ENCODE results near the gene CDKN2C.

Gene CDKN2C

DNA sequence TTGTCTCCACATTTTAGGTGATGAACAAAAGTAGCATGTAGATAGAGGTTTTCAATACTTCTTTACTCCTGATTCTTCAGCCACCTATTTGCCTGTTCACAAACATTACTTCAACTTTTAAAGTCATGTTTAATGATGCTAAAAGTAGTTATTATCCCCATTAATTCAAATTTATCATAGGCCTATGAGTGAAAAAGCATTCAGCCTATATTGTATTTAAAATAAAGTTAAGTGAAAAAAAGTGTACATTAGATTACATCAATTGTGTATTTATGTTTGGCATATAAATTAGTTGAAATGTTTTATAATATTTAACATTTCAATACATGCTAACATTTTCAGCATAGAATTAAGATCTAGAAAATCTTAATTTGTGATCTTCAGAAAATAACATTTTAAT lies 10.5 kb downstream of the CDKN2C start:
- no peaks in the 10 kb centered on the region for H3K4me1 ChIP-seq (ENCODE audit: control insufficient read depth, insufficient read depth, low read length, poor library complexity, severe bottlenecking)
- no peaks in the 10 kb centered on the region for H3K36me3 ChIP-seq (ENCODE audit: control insufficient read depth, insufficient read depth, low read length)
- H3K9me3 ChIP-seq (ENCODE audit: control insufficient read depth, low read length): no peaks in the 10 kb centered on the region
- no peak overlapping the region for H3K4me3 ChIP-seq (ENCODE audit: extremely low read depth, insufficient read depth, low read length, poor library complexity, severe bottlenecking)
- no peak overlapping the region for H3K27ac ChIP-seq (ENCODE audit: low read depth, low read length, severe bottlenecking)

DNA sequence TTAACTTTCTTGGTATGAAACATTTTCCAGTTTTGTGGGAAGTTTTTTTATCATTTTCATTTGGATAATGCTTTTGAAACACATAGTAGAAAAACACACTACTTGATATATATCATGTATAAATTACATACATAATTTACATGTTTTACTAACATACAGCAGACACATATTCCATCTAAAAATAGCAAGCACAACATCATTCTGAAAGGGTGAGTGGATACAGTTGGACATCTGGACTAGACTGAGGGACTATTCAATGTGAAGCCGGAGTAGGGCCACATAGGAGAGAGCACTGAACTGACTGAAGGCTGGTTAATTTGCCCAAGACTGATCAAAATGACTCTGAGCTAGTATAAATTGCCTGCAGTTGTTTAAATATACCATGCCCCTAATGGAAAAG lies 11.7 kb downstream of the CDKN2C start:
- 82 to 85% methylated on average over 1 of the region's 1 CpG for WGBS, 2 experiments (ENCODE audit: insufficient coverage in 2 of 2)
- no peak overlapping the region for H3K27ac ChIP-seq (ENCODE audit: low read depth, low read length, severe bottlenecking)
- H3K4me1 ChIP-seq (ENCODE audit: control insufficient read depth, insufficient read depth, low read length, poor library complexity, severe bottlenecking): no peaks in the 10 kb centered on the region
- H3K36me3 ChIP-seq (ENCODE audit: control insufficient read depth, insufficient read depth, low read length): no peaks in the 10 kb centered on the region
- H3K9me3 ChIP-seq (ENCODE audit: control insufficient read depth, low read length): no peaks in the 10 kb centered on the region
- H3K4me3 ChIP-seq (ENCODE audit: extremely low read depth, insufficient read depth, low read length, poor library complexity, severe bottlenecking): no peak overlapping the region

DNA sequence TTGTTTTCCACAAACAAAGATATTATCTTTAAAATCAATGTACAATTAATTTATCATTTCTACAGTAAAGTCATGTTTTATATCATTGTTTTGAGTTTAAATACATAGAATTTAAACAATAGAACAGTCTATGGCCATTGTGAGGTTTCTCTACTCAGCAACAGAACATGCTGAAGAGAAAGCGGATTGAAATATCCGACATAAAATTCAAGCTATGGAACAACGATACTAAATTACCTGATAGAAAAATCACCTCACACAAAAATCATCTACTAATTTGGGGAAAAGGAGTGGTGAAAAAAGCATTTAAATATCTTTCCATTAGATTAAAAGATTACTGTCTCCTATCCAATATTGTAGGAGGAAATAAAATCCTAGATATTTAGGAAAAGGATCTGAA lies 12.6 kb downstream of the CDKN2C start:
- Histone ChIP-seq H3K9me3 (ENCODE audit: control insufficient read depth, low read length) (no peaks in the 10 kb centered on the region), H3K4me1 (ENCODE audit: control insufficient read depth, insufficient read depth, low read length, poor library complexity, severe bottlenecking) (no peaks in the 10 kb centered on the region), H3K36me3 (ENCODE audit: control insufficient read depth, insufficient read depth, low read length) (no peaks in the 10 kb centered on the region), H3K27ac (ENCODE audit: low read depth, low read length, severe bottlenecking) (no peak overlapping the region), H3K4me3 (ENCODE audit: extremely low read depth, insufficient read depth, low read length, poor library complexity, severe bottlenecking) (no peak overlapping the region)
- no CpG with 5 or more reads among the region's 3 CpGs for WGBS, 2 experiments (ENCODE audit: insufficient coverage in 2 of 2)

DNA sequence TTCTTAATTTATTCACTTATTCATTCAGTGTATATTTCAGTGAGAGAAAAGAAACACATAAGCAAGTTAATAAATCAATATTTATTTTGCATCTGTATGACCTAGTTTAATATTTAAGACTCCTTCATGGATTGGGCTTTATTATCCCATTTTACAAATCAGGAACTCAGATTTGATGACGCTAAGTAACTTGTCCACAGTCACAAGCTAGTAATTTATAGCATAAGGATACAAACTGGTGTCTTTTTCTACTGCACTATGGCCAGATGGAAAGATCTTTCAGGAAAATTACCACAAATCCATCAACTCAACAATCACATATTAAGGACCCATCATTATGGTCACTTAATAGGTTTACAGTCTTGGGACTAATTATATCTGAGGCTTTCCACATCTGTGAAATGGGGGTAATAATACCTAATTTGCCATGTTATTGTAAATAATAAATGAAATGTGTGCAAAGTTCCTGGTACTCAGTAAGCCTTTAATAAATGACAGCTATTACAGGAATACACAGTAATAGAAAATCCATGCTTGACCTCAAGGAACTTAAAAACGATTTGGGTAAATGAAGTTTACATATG lies 13.3 kb downstream of the CDKN2C start:
- Histone ChIP-seq H3K9me3 (ENCODE audit: control insufficient read depth, low read length) (no peaks in the 10 kb centered on the region), H3K4me3 (ENCODE audit: extremely low read depth, insufficient read depth, low read length, poor library complexity, severe bottlenecking) (no peak overlapping the region), H3K4me1 (ENCODE audit: control insufficient read depth, insufficient read depth, low read length, poor library complexity, severe bottlenecking) (no peaks in the 10 kb centered on the region), H3K27ac (ENCODE audit: low read depth, low read length, severe bottlenecking) (no peak overlapping the region), H3K36me3 (ENCODE audit: control insufficient read depth, insufficient read depth, low read length) (no peaks in the 10 kb centered on the region)
- 10% methylated on average over 1 of the region's 2 CpGs; no CpG with 5 or more reads in 1 of the 2 experiments for WGBS, 2 experiments (ENCODE audit: insufficient coverage in 2 of 2)

DNA sequence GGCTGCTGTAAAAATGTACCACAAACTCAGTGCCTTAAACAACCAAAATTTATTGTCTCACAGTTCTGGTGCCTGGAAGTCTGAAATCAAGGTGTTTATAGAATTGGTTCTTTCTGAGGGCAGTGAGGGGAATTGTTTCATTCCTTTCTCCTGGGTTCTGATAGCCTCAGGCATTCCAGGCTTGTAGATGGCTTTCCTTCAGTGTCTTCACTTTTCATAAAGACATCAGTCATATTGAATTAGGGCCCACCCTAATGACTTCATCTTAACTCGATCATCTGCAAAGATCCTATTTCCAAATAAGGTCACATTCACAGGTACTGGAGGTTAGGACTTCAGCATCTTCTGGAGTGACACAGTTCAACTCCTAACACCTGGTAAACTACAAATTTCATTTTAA lies 15.0 kb downstream of the CDKN2C start:
- no peaks in the 10 kb centered on the region for H3K36me3 ChIP-seq (ENCODE audit: control insufficient read depth, insufficient read depth, low read length)
- no peaks in the 10 kb centered on the region for H3K9me3 ChIP-seq (ENCODE audit: control insufficient read depth, low read length)
- H3K4me1 ChIP-seq (ENCODE audit: control insufficient read depth, insufficient read depth, low read length, poor library complexity, severe bottlenecking): no peaks in the 10 kb centered on the region
- 17 to 40% methylated on average over 1 of the region's 1 CpG for WGBS, 2 experiments (ENCODE audit: insufficient coverage in 2 of 2)
- H3K27ac ChIP-seq (ENCODE audit: low read depth, low read length, severe bottlenecking): no peak overlapping the region
- no peak overlapping the region for H3K4me3 ChIP-seq (ENCODE audit: extremely low read depth, insufficient read depth, low read length, poor library complexity, severe bottlenecking)

DNA sequence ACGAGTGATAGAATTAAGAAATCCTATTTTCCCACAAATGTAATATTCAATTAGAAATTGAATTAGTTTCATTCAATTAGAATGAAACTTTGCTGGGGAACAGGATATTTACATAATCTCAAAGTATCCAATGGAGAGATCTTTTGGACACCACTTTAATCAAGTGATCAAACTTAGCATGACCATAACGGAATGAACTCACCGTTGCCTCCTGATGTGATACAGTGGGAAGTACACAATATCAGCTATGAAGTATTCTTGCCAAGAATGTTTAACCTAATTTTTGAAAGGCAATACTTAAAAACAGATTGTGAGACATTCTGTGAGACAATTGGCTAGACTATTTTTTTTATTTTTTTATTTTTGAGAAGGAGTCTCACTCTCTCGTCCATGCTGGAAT lies 16.6 kb downstream of the CDKN2C start:
- no peak overlapping the region for H3K27ac ChIP-seq (ENCODE audit: low read depth, low read length, severe bottlenecking)
- WGBS, 2 experiments (ENCODE audit: insufficient coverage in 2 of 2): 79 to 93% methylated on average over 3 of the region's 4 CpGs
- no peaks in the 10 kb centered on the region for H3K4me1 ChIP-seq (ENCODE audit: control insufficient read depth, insufficient read depth, low read length, poor library complexity, severe bottlenecking)
- no peaks in the 10 kb centered on the region for H3K9me3 ChIP-seq (ENCODE audit: control insufficient read depth, low read length)
- no peak overlapping the region for H3K4me3 ChIP-seq (ENCODE audit: extremely low read depth, insufficient read depth, low read length, poor library complexity, severe bottlenecking)
- H3K36me3 ChIP-seq (ENCODE audit: control insufficient read depth, insufficient read depth, low read length): no peaks in the 10 kb centered on the region

DNA sequence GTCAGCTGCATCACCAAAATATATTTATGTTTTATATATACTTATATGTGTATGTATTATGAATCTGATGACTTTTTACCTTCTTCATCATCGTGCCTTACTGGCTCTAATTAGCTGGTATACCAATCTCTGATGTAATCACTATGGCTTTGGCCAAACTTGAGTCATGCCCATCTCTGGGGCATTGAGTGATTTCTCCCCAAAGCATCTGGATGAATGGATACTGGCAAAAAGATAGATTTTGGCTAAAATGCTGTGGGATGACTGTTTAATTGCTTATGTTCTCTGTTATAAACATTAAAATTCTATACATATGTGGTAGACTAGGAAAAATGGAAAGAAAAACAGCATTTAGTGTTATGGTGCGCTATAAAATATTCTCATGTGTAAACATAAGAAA lies 19.6 kb downstream of the CDKN2C start:
- no peaks in the 10 kb centered on the region for H3K4me1 ChIP-seq (ENCODE audit: control insufficient read depth, insufficient read depth, low read length, poor library complexity, severe bottlenecking)

DNA sequence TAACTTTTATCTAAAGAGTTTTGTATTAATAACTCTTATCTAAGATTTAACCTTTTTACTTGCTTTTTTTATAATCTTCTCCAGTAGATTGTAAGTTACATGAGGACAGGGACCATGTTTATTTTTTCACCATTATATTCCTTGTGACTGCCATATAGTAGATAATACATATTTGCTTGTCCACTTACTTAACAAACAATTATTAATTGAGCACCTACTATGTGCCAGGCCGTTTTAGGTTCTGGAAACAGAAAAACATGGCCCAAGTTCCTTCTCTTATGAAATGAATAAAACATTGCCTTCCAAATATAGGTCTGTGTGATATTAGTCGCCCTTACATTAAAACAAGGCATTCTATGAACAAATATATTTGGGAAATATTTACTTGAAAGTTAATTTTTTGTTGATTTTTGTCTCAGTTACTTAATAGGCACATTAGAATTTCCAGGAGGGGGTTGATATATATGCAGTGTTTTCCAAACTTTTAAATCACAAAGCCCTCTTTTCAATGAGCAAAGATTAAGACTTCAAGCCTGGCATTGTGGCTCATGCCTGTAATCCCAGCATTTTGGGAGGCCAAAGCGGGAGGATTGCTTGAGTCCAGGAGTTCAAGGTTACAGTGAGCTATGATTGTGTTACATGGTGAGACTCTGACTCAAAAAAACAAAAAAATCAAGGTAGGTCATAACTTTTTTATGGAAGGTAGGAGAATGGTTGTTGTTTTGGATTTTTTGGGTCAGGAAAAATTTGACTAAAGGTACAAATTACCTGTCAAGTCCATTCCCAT lies 22.7 kb downstream of the CDKN2C start:
- Histone ChIP-seq H3K4me1 (ENCODE audit: control insufficient read depth, insufficient read depth, low read length, poor library complexity, severe bottlenecking) (no peaks in the 10 kb centered on the region), H3K9me3 (ENCODE audit: control insufficient read depth, low read length) (no peaks in the 10 kb centered on the region), H3K27ac (ENCODE audit: low read depth, low read length, severe bottlenecking) (no peak overlapping the region), H3K4me3 (ENCODE audit: extremely low read depth, insufficient read depth, low read length, poor library complexity, severe bottlenecking) (no peak overlapping the region), H3K36me3 (ENCODE audit: control insufficient read depth, insufficient read depth, low read length) (no peaks in the 10 kb centered on the region)
- 92% methylated on average over 2 of the region's 3 CpGs; no CpG with 5 or more reads in 1 of the 2 experiments for WGBS, 2 experiments (ENCODE audit: insufficient coverage in 2 of 2)

More for the DNA sequence above, 19.6 kb downstream of the CDKN2C start:
- no peaks in the 10 kb centered on the region for H3K36me3 ChIP-seq (ENCODE audit: control insufficient read depth, insufficient read depth, low read length)
- H3K4me3 ChIP-seq (ENCODE audit: extremely low read depth, insufficient read depth, low read length, poor library complexity, severe bottlenecking): no peak overlapping the region
- no peak overlapping the region for H3K27ac ChIP-seq (ENCODE audit: low read depth, low read length, severe bottlenecking)
- no peaks in the 10 kb centered on the region for H3K9me3 ChIP-seq (ENCODE audit: control insufficient read depth, low read length)
- no CpG with 5 or more reads among the region's 2 CpGs for WGBS, 2 experiments (ENCODE audit: insufficient coverage in 2 of 2)

DNA sequence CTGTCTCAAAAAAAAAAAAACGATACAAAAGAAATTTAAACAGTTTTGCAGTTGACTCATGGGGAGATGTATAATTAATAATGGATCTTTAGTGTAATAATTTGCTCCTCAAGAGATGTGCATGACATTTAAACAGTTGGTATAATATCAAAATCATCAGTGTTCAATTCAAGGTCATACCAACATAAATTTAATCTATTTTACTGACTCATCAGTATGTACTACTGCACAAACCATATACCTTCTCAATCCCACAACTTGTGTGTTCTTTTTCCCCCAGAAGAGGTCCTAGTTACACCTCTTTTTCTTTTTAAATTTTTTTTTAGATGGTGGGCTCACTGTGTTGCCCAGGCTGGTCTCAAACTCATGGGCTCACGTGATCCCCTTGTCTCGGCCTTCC lies 23.6 kb downstream of the CDKN2C start:
- 79% methylated on average over 2 of the region's 3 CpGs; no CpG with 5 or more reads in 1 of the 2 experiments for WGBS, 2 experiments (ENCODE audit: insufficient coverage in 2 of 2)
- no peaks in the 10 kb centered on the region for H3K4me1 ChIP-seq (ENCODE audit: control insufficient read depth, insufficient read depth, low read length, poor library complexity, severe bottlenecking)
- H3K27ac ChIP-seq (ENCODE audit: low read depth, low read length, severe bottlenecking): no peak overlapping the region
- H3K36me3 ChIP-seq (ENCODE audit: control insufficient read depth, insufficient read depth, low read length): no peaks in the 10 kb centered on the region
- H3K9me3 ChIP-seq (ENCODE audit: control insufficient read depth, low read length): no peaks in the 10 kb centered on the region
- H3K4me3 ChIP-seq (ENCODE audit: extremely low read depth, insufficient read depth, low read length, poor library complexity, severe bottlenecking): no peak overlapping the region

DNA sequence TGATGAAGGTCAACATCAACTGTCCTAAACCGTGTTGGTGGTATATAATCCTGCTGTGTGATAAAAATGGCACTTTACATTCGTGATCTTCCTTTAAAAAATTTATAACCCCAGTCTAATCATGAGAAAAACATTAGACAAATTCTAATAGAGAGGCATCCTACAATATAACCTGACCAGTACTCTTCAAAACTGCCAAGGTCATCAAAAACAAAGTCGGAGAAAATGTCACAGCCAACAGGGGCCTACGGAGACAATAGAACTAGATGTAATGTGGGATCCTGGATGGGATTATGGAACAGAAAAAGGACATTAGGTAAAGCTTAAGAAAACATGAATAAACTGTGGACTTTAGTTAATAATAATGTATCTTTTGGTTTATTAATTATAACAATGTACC lies 25.0 kb downstream of the CDKN2C start:
- Histone ChIP-seq H3K36me3 (ENCODE audit: control insufficient read depth, insufficient read depth, low read length) (no peaks in the 10 kb centered on the region), H3K9me3 (ENCODE audit: control insufficient read depth, low read length) (no peaks in the 10 kb centered on the region), H3K27ac (ENCODE audit: low read depth, low read length, severe bottlenecking) (no peak overlapping the region), H3K4me3 (ENCODE audit: extremely low read depth, insufficient read depth, low read length, poor library complexity, severe bottlenecking) (no peak overlapping the region), H3K4me1 (ENCODE audit: control insufficient read depth, insufficient read depth, low read length, poor library complexity, severe bottlenecking) (no peaks in the 10 kb centered on the region)
- 83 to 100% methylated on average over 1 to 2 of the region's 4 CpGs for WGBS, 2 experiments (ENCODE audit: insufficient coverage in 2 of 2)

DNA sequence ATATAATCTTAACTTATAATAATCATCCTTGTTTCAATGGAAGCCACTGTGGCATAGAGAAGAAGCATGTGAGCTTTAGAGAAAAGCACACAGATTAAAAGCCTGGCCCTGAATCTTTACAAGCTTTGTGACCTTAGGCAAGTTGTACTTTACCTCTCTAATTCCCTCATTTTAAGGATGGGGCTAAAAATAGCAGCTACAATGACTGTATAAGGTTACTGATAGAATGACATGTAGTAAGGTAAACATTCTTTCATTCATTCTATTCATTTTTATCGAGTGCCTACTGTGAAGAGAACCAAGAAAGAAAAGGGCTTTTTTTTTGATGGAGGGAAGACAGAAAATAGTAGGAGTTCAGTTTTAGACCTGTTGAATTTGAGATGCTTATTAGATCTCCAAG lies 25.6 kb downstream of the CDKN2C start:
- Histone ChIP-seq H3K27ac (ENCODE audit: low read depth, low read length, severe bottlenecking) (no peak overlapping the region), H3K4me3 (ENCODE audit: extremely low read depth, insufficient read depth, low read length, poor library complexity, severe bottlenecking) (no peak overlapping the region), H3K36me3 (ENCODE audit: control insufficient read depth, insufficient read depth, low read length) (no peaks in the 10 kb centered on the region), H3K9me3 (ENCODE audit: control insufficient read depth, low read length) (no peaks in the 10 kb centered on the region), H3K4me1 (ENCODE audit: control insufficient read depth, insufficient read depth, low read length, poor library complexity, severe bottlenecking) (no peaks in the 10 kb centered on the region)
- no CpG with 5 or more reads among the region's 1 CpG for WGBS, 2 experiments (ENCODE audit: insufficient coverage in 2 of 2)

Measured in mesodermal cell (in vitro differentiated cells).